Lung (tissue), 12 donors: ENCODE results near the gene SLC2A9. TPM values are rescaled to one million over a fixed set of nuclear protein-coding genes. Genes with fewer than 3 reads are reported as not detected.

Source experiments
- ATAC-seq: fragments of 200-7000 bp; cut with Tn5 transposase; one replicate; pipeline ENCODE4 v1.9.1; 2020; ENCODE audit warnings: moderate number of reproducible peaks; ENCODE audit not compliant: insufficient read depth, low FRiP score
- DNase-seq, 3 donors: peaks; one replicate each; pipeline ENCODE4 v3.0.0-alpha.2; 2013 to 2017
- H3K27ac ChIP-seq, 2 donors: one replicate each; pipeline ENCODE4 v1.5.1; 2013; ENCODE audit warnings: mild to moderate bottlenecking in 2 of 2, moderate library complexity in 2 of 2, control low read depth in 1 of 2, inconsistent platforms in 1 of 2, low read depth in 1 of 2, low read length in 1 of 2
- H3K27me3 ChIP-seq, 3 donors: one replicate each; pipeline ENCODE4 v1.5.1; 2013; ENCODE audit warnings: low read length in 2 of 3; ENCODE audit not compliant: control insufficient read depth in 3 of 3, insufficient read depth in 3 of 3
- H3K36me3 ChIP-seq, 4 donors: one replicate each; pipeline ENCODE4 v1.5.1; 2013; ENCODE audit warnings: low read length in 4 of 4, mild to moderate bottlenecking in 1 of 4, moderate library complexity in 1 of 4; ENCODE audit not compliant: control insufficient read depth in 4 of 4, insufficient read depth in 4 of 4
- H3K4me1 ChIP-seq, 5 donors: one replicate each; pipeline ENCODE4 v1.5.1; 2013; ENCODE audit warnings: low read length in 5 of 5, mild to moderate bottlenecking in 2 of 5, moderate library complexity in 1 of 5; ENCODE audit not compliant: control insufficient read depth in 5 of 5, insufficient read depth in 5 of 5
- H3K4me3 ChIP-seq: one replicate; pipeline ENCODE4 v1.5.1; 2013; ENCODE audit warnings: mild to moderate bottlenecking, control low read depth, moderate library complexity
- H3K9ac ChIP-seq, 2 donors: one replicate each; pipeline ENCODE4 v1.5.1; 2013; ENCODE audit warnings: low read length in 2 of 2, control low read depth in 1 of 2; ENCODE audit not compliant: insufficient read depth in 1 of 2
- H3K9me3 ChIP-seq, 4 donors: one replicate each; pipeline ENCODE4 v1.5.1; 2013; ENCODE audit warnings: low read length in 3 of 4, mild to moderate bottlenecking in 1 of 4, moderate library complexity in 1 of 4; ENCODE audit not compliant: control insufficient read depth in 4 of 4, insufficient read depth in 3 of 4
- CTCF ChIP-seq: IDR thresholded peaks from 2 replicates; pipeline ENCODE4 v1.5.1; 2012; ENCODE audit warnings: mild to moderate bottlenecking; ENCODE audit errors: control extremely low read depth, extremely low read depth
- WGBS, 2 donors: extraction: QIAGEN DNeasy Blood & Tissue Kit; methylation state at CpG; one replicate each; pipeline ENCODE4 v1.1.7; 2013; 5-methylcytosine and 5-hydroxymethylcytosine counted together
- polyA plus RNA-seq, 2 donors: library from polyadenylated mRNA; stranded (reverse); fragments of 200-250 nt; gene quantifications; one replicate each; pipeline ENCODE4 v1.2.1, GENCODE V29; 2013
- total RNA-seq, 2 donors: library from RNA; depleted of rRNA in 1 of 2; stranded (reverse); fragments of >200 nt in 1 of 2; gene quantifications; one replicate each; pipeline ENCODE4 v1.2.1, GENCODE V29; 2014 to 2021
- donor health status: control.
- donor health status: control.
- donor health status: Bipolar disorder and iron deficiency.
- donor health status: healthy.
- donor health status: DM: yes; HTN: yes; CAD: no.

SLC2A9 gene
- total and polyA plus RNA-seq, 4 donors: 2.9 to 18.6 (median 7.6) TPM

GRCh38 chr4:9989918-9990635 lies 31.2 kb downstream of the SLC2A9 start:
- ATAC-seq: no peak
- Histone ChIP-seq H3K27me3 (no peaks in the 10 kb centered on the region), H3K36me3 (no peaks in the 10 kb centered on the region), H3K27ac (no peak overlapping the region), H3K9me3 (peaks cover 0 to 4% (median 0%) of the 10 kb centered on the region in 4 donors), H3K4me1 (peaks cover 0 to 4% (median 0%) of the 10 kb centered on the region in 5 donors), H3K9ac (no peak overlapping the region), H3K4me3 (no peak overlapping the region)
- DNase-seq: no peak
- 87 to 89% methylated on average over 10 of the region's 10 CpGs for WGBS, 2 donors
- TF ChIP-seq CTCF: no peak

- Histone ChIP-seq H3K4me3 (no peak overlapping the region), H3K4me1 (peaks cover 0 to 4% (median 0%) of the 10 kb centered on the region in 5 donors), H3K9me3 (peaks cover 0 to 4% (median 0%) of the 10 kb centered on the region in 4 donors), H3K27me3 (no peaks in the 10 kb centered on the region), H3K36me3 (no peaks in the 10 kb centered on the region), H3K9ac (no peak overlapping the region), H3K27ac (no peak overlapping the region)
- no peak for TF ChIP-seq CTCF
- 58 to 88% methylated on average over 2 of the region's 2 CpGs for WGBS, 2 donors
- ATAC-seq (no peak), DNase-seq (no peak)
These were observed 32.4 kb downstream of the SLC2A9 start for GRCh38 chr4:9988933-9989332.

- DNase-seq: no peak
- Histone ChIP-seq H3K4me3 (no peak overlapping the region), H3K4me1 (peaks cover 0 to 4% (median 0%) of the 10 kb centered on the region in 5 donors), H3K36me3 (peaks cover 0 to 1% (median 0%) of the 10 kb centered on the region in 4 donors), H3K9ac (no peak overlapping the region), H3K27me3 (no peaks in the 10 kb centered on the region), H3K27ac (no peak overlapping the region), H3K9me3 (peaks cover 0 to 4% (median 0%) of the 10 kb centered on the region in 4 donors)
- no peak for TF ChIP-seq CTCF
- no peak for ATAC-seq
- 47 to 67% methylated on average over 1 of the region's 1 CpG for WGBS, 2 donors
These were observed 32.9 kb downstream of the SLC2A9 start for GRCh38 chr4:9988363-9988749.
